Endothelial cell of umbilical vein (primary cell): Measurements from ENCODE around the gene MTARC1. TPM values are rescaled to one million over a fixed set of nuclear protein-coding genes. Genes with fewer than 3 reads are reported as not detected.

ENCODE experiments used
- BruUV-seq: library from RNA; stranded (reverse); fragments of 400-500 nt; replicated peaks from 2 replicates; lab custom pipeline; 2021; lab: Mats Ljungman, UMichigan
- CTCF ChIA-PET: fragments of 300-600, 350-600 bp; sonication (Branson Sonifier 250); formaldehyde crosslinking; loops from one replicate; lab custom pipeline; 2021; ENCODE audit warnings: antibody characterized with exemption, inconsistent platforms; lab: Charles Lee
- POLR2A ChIA-PET: fragments of 300-600, 350-600 bp; sonication (Branson Sonifier 250); formaldehyde crosslinking; loops from one replicate; lab custom pipeline; 2021; ENCODE audit warnings: antibody characterized with exemption, inconsistent platforms; lab: Charles Lee
- DNase-seq: peaks from one replicate; pipeline ENCODE4 v3.0.0-alpha.2; 2011; ENCODE audit warnings: low read depth, low spot score
- FAIRE-seq: peaks from 2 replicates; lab custom pipeline; 2011; peaks lifted over from hg19 to GRCh38; lab: Jason Lieb, UNC
- H2AFZ ChIP-seq: 2 replicates; pipeline ENCODE4 v1.6.0; 2012; ENCODE audit warnings: low read depth, low read length, control low read depth, inconsistent platforms
- H3K27ac ChIP-seq: 2 replicates; pipeline ENCODE4 v1.5.1; 2011; ENCODE audit warnings: low read depth, mild to moderate bottlenecking, control low read depth, low read length, moderate library complexity; ENCODE audit not compliant: insufficient read depth
- H3K27me3 ChIP-seq, 2 experiments: 2 replicates each; pipeline versions ENCODE4 v1.6.0 to v1.6.1; 2011; ENCODE audit warnings: low read length in 2 of 2, mixed read lengths in 1 of 2; ENCODE audit not compliant: control insufficient read depth in 2 of 2, insufficient read depth in 2 of 2
- H3K36me3 ChIP-seq, 2 experiments: 2 replicates in 1 of 2; 3 replicates in 1 of 2; pipeline ENCODE4 v1.5.1; 2011; ENCODE audit warnings: low read length in 2 of 2, mild to moderate bottlenecking in 1 of 2, moderate library complexity in 1 of 2; ENCODE audit not compliant: control insufficient read depth in 2 of 2, insufficient read depth in 2 of 2; ENCODE audit errors: extremely low read depth in 1 of 2
- H3K4me1 ChIP-seq: 3 replicates; pipeline ENCODE4 v1.5.1; 2011; ENCODE audit warnings: mild to moderate bottlenecking, low read length; ENCODE audit not compliant: control insufficient read depth, insufficient read depth; ENCODE audit errors: extremely low read depth
- H3K4me2 ChIP-seq: 2 replicates; pipeline ENCODE4 v1.6.1; 2011; ENCODE audit warnings: low read length, control low read depth, mixed read lengths; ENCODE audit not compliant: insufficient read depth
- H3K4me3 ChIP-seq, 3 experiments: fragments of 200-600 bp in 1 of 3; sonication (generic), shearing (Covaris generic) in 1 of 3; replicated peaks in 1 of 3; 2 replicates each; pipeline ENCODE4 v1.5.1; 2011 to 2016; ENCODE audit warnings: control low read depth in 3 of 3, low read length in 3 of 3, mild to moderate bottlenecking in 2 of 3, inconsistent platforms in 1 of 3, low read depth in 1 of 3, moderate library complexity in 1 of 3; ENCODE audit not compliant: insufficient read depth in 1 of 3
- H3K79me2 ChIP-seq: 2 replicates; pipeline ENCODE4 v1.6.0; 2012; ENCODE audit warnings: low read length, inconsistent platforms; ENCODE audit not compliant: control insufficient read depth, insufficient read depth
- H3K9ac ChIP-seq: replicated peaks from 2 replicates; pipeline ENCODE3; 2011; ENCODE audit warnings: low read length, control low read depth; ENCODE audit not compliant: insufficient read depth; ENCODE audit errors: extremely low read depth
- H3K9me1 ChIP-seq: replicated peaks from 3 replicates; pipeline ENCODE4 v1.6.0; 2011; ENCODE audit warnings: mild to moderate bottlenecking, low read length; ENCODE audit not compliant: control insufficient read depth, insufficient read depth; ENCODE audit errors: extremely low read depth
- H3K9me3 ChIP-seq: replicated peaks from 2 replicates; pipeline ENCODE4 v1.5.1; 2012; ENCODE audit warnings: low read length, inconsistent platforms; ENCODE audit not compliant: control insufficient read depth, insufficient read depth
- H4K20me1 ChIP-seq: replicated peaks from 2 replicates; pipeline ENCODE3; 2011; ENCODE audit warnings: mild to moderate bottlenecking, low read length; ENCODE audit not compliant: control insufficient read depth, insufficient read depth; ENCODE audit errors: extremely low read depth
- EZH2 ChIP-seq: IDR thresholded peaks from 2 replicates; pipeline ENCODE4 v1.6.1; 2012; ENCODE audit warnings: borderline replicate concordance, low read depth, mild to moderate bottlenecking, moderate library complexity, low read length, inconsistent platforms; ENCODE audit not compliant: severe bottlenecking
- FOS ChIP-seq: IDR thresholded peaks from 2 replicates; pipeline ENCODE4 v1.6.1; 2011; ENCODE audit warnings: mild to moderate bottlenecking, low read length, moderate library complexity, borderline replicate concordance; ENCODE audit not compliant: insufficient read depth
- GATA2 ChIP-seq: IDR thresholded peaks from 2 replicates; pipeline ENCODE4 v1.7.0; 2011; ENCODE audit warnings: low read depth, mild to moderate bottlenecking, moderate library complexity, mixed read lengths, low read length; ENCODE audit not compliant: insufficient read length, insufficient read depth
- JUN ChIP-seq: IDR thresholded peaks from 2 replicates; pipeline ENCODE4 v1.6.1; 2011; ENCODE audit warnings: borderline replicate concordance, low read depth; ENCODE audit not compliant: insufficient read length, insufficient read depth
- MYC ChIP-seq: IDR thresholded peaks from one replicate; pipeline ENCODE4 v1.6.1; 2011; ENCODE audit warnings: mild to moderate bottlenecking, low read depth, low read length
- POLR2A ChIP-seq: IDR thresholded peaks from 2 replicates; pipeline ENCODE4 v1.6.1; 2012; ENCODE audit warnings: low read depth, mild to moderate bottlenecking, control low read depth, low read length
- POLR2AphosphoS5 ChIP-seq: IDR thresholded peaks from 2 replicates; pipeline ENCODE4 v1.6.1; 2012; ENCODE audit warnings: low read depth, mild to moderate bottlenecking, control low read depth, low read length, moderate library complexity; ENCODE audit not compliant: insufficient read depth
- dilution Hi-C: fragments of 300-500 bp; cut with MboI; formaldehyde crosslinking; loops from one replicate; pipeline ENCODE4 v1.15.0; 2019; ENCODE audit warnings: low sequenced_read_pairs; ENCODE audit not compliant: extremely low pct_ligation_motif_present
- intact Hi-C: fragments of 100-400 bp; cut with micrococcal nuclease; formaldehyde crosslinking; loops from one replicate; pipeline ENCODE4 v1.10.0; 2022
- polyA plus RNA-seq, 4 experiments: library from polyadenylated mRNA; depleted of rRNA in 3 of 4; stranded (reverse) in 3 of 4; unstranded in 1 of 4; fragments of >200 nt; gene quantifications; 2 replicates each; pipeline versions ENCODE4 v1.2.1 to v1.2.3, GENCODE V29; 2011 to 2012; ENCODE audit warnings: missing spikeins in 1 of 4
- total RNA-seq: library from RNA; stranded (reverse); gene quantifications from 2 replicates; pipeline ENCODE4 v1.2.3, GENCODE V29; 2021
- TF ChIP-seq, protein P1 (sequence below): IDR thresholded peaks from 2 replicates; pipeline ENCODE4 v1.6.1; 2011; ENCODE audit not compliant: insufficient read depth, insufficient read length
- TF ChIP-seq, protein P2 (sequence below), 2 donors: IDR thresholded peaks; 1 replicate in 1 of 2; 2 replicates in 1 of 2; pipeline ENCODE4 v1.5.1; 2011; ENCODE audit warnings: low read length in 2 of 2, mild to moderate bottlenecking in 2 of 2, moderate library complexity in 2 of 2, control low read depth in 1 of 2, inconsistent platforms in 1 of 2, low read depth in 1 of 2; ENCODE audit not compliant: insufficient read depth in 1 of 2; ENCODE audit errors: extremely low read depth in 1 of 2

The MTARC1 gene
- total and polyA plus RNA-seq, 2 donors (not counting 3 experiments of a cell fraction or from before 2014, with no cell fraction given), result 0.43 to 3.5 TPM

DNA sequence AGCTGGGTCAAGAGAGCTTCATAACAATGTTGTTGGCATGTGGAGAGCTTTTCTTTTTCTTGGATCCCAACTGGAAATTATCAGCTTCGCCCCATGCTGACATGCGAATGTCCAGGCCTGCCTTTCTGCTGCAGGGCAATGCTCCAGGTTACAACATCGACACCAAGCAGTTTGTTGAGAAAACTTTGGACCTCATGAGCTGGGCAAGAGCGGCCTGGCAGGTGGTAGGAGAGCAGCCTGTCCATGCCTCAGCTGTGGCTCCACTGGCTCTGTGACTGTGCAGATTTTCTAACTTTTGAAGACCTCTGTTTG lies 41.4 kb downstream of the MTARC1 start:
- Histone ChIP-seq H3K4me3 (no peak overlapping the region), H2AFZ (no peak overlapping the region), H3K9ac (no peak overlapping the region), H3K79me2 (no peaks in the 10 kb centered on the region), H3K27me3 (peaks cover 0 to 2% of the 10 kb centered on the region in 2 experiments), H3K36me3 (no peaks in the 10 kb centered on the region), H3K9me1 (no peaks in the 10 kb centered on the region), H3K4me2 (no peak overlapping the region), H3K4me1 (peaks cover 4% of the 10 kb centered on the region), H3K27ac (no peak overlapping the region), H3K9me3 (no peaks in the 10 kb centered on the region), H4K20me1 (no peaks in the 10 kb centered on the region)
- DNase-seq, result no peak
- dilution Hi-C loops, result no loop called here
- TF ChIP-seq POLR2A, result no peak
- TF ChIP-seq JUN, result no peak
- no peak for TF ChIP-seq FOS
- TF ChIP-seq GATA2, result no peak
- TF ChIP-seq POLR2AphosphoS5, result no peak
- no peak for TF ChIP-seq MYC
- TF ChIP-seq, protein P1, sequence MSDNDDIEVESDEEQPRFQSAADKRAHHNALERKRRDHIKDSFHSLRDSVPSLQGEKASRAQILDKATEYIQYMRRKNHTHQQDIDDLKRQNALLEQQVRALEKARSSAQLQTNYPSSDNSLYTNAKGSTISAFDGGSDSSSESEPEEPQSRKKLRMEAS, result no peak
- no peak for TF ChIP-seq EZH2
- TF ChIP-seq, protein P2, sequence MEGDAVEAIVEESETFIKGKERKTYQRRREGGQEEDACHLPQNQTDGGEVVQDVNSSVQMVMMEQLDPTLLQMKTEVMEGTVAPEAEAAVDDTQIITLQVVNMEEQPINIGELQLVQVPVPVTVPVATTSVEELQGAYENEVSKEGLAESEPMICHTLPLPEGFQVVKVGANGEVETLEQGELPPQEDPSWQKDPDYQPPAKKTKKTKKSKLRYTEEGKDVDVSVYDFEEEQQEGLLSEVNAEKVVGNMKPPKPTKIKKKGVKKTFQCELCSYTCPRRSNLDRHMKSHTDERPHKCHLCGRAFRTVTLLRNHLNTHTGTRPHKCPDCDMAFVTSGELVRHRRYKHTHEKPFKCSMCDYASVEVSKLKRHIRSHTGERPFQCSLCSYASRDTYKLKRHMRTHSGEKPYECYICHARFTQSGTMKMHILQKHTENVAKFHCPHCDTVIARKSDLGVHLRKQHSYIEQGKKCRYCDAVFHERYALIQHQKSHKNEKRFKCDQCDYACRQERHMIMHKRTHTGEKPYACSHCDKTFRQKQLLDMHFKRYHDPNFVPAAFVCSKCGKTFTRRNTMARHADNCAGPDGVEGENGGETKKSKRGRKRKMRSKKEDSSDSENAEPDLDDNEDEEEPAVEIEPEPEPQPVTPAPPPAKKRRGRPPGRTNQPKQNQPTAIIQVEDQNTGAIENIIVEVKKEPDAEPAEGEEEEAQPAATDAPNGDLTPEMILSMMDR (IDR thresholded peaks at IDR 0.05; ENCODE audit: extremely low read depth in 1 of 2, insufficient read depth in 1 of 2, low read depth in 1 of 2, low read length in 2 of 2), result no peak
- no TSS peak for BruUV-seq
- no peak for FAIRE-seq
- intact Hi-C loops, result no loop called here
- ChIA-PET CTCF (no interaction called here), POLR2A (no interaction called here)
